ENCODE measurements around the gene EPS8L2. TPM values are rescaled to one million over a fixed set of nuclear protein-coding genes. Genes with fewer than 3 reads are reported as not detected.
"Not testable (repeated sequence)": the region's sequence is repeated elsewhere in the genome, so short reads cannot be mapped to it uniquely, and the experiment has no call there.

Gene EPS8L2
- total RNA-seq, 1 donor from 2014 or later: 376 TPM

- DNase-seq (ENCODE audit: low read depth): not testable (repeated sequence)
Measured at GRCh38 chr11:690244-690643, 15.8 kb upstream of the EPS8L2 start.

GRCh38 chr11:690738-691633, 15.0 kb upstream of the EPS8L2 start:
- no peak for DNase-seq (ENCODE audit: low read depth)

- no peak for DNase-seq (ENCODE audit: low read depth)
Measured at GRCh38 chr11:691710-692590, 14.1 kb upstream of the EPS8L2 start.

- no peak for DNase-seq (ENCODE audit: low read depth)
Measured at GRCh38 chr11:692824-693414, 13.1 kb upstream of the EPS8L2 start.

- no peak for DNase-seq (ENCODE audit: low read depth)
Measured at GRCh38 chr11:693415-693831, 12.6 kb upstream of the EPS8L2 start.

- no peak for DNase-seq (ENCODE audit: low read depth)
Measured at GRCh38 chr11:693887-694562, 12.0 kb upstream of the EPS8L2 start.

GRCh38 chr11:694563-695287, 11.3 kb upstream of the EPS8L2 start, which contains the start of gene DEAF1:
Gene DEAF1, minus strand, starts transcription at chr11:695222. Its CDS starts 175 bp downstream, at chr11:695047.
- peak; percentile 81 for DNase-seq (ENCODE audit: low read depth)

GRCh38 chr11:695288-695537, 10.8 kb upstream of the EPS8L2 start:
- DNase-seq (ENCODE audit: low read depth): no peak

GRCh38 chr11:695538-696248, 10.3 kb upstream of the EPS8L2 start, which contains the start of gene TMEM80:
Gene TMEM80, plus strand, starts transcription at chr11:695816. Its CDS starts 12 bp downstream, at chr11:695828.
- peak; percentile 83 for DNase-seq (ENCODE audit: low read depth)

GRCh38 chr11:696955-697491, 9.0 kb upstream of the EPS8L2 start:
- peak; percentile 97 for DNase-seq (ENCODE audit: low read depth)

- DNase-seq (ENCODE audit: low read depth): peak; percentile 60
Measured at GRCh38 chr11:697811-698311, 8.2 kb upstream of the EPS8L2 start.

- no peak for DNase-seq (ENCODE audit: low read depth)
Measured at GRCh38 chr11:698493-699115, 7.4 kb upstream of the EPS8L2 start.

GRCh38 chr11:699116-699508, 6.9 kb upstream of the EPS8L2 start:
- no peak for DNase-seq (ENCODE audit: low read depth)

GRCh38 chr11:699753-700152, 6.3 kb upstream of the EPS8L2 start:
- no peak for DNase-seq (ENCODE audit: low read depth)

GRCh38 chr11:701741-702461, 4.1 kb upstream of the EPS8L2 start:
- no peak for DNase-seq (ENCODE audit: low read depth)

- peak; percentile 30 for DNase-seq (ENCODE audit: low read depth)
Measured at GRCh38 chr11:702462-703461, 3.3 kb upstream of the EPS8L2 start.

GRCh38 chr11:703506-703905, 2.5 kb upstream of the EPS8L2 start:
- no peak for DNase-seq (ENCODE audit: low read depth)
